GM19025 (cell line): ENCODE results near the gene CPED1.
"Not testable (repeated sequence)": the region's sequence is repeated elsewhere in the genome, so short reads cannot be mapped to it uniquely, and the experiment has no call there.

Experiments
- ATAC-seq: cut with Tn5 transposase; IDR thresholded peaks from one replicate; pipeline ENCODE4 v1.9.1; 2021; ENCODE audit warnings: mild to moderate bottlenecking, low read depth, moderate library complexity; ENCODE audit not compliant: unreplicated experiment

The CPED1 gene

DNA sequence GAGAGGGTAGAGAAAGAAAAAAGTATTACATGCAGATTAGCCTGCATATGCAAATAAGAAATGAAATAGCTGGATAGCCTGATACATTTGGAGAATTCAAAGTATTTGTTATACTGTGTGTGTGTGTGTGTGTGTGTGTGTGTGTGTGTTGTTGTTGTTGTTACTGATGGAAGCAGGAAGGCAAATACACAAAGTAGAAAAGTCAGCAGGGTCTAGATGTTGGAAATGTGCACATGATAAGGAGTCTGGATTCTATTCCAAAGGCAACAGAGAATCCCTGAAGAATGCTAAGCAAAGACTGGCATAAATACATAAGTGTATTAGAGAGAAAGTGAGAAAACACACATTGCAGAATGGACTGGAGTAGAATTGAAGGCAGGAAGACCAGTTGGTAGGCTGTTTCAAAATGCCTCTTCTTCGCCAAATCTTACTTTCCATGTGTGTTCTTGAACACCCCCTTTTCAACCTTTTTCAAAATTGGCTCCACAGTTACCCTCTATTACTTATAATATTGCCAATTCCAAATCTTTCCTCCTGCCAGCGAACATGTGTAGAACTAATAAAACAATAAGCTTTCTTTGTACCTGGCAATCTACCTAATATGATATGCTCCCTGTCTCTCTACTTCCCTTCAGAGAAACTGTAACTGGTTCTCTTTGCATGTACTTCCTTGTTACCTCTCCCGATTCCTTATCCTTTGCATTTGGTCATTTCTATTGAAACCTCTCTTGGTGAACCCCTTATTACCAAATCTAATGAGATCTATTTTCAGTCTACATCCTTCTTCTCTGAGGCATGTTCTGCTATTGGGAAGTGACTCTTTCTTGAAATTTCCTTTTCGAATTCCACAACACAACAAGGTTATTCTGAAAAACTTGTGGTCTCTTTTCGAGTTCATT, 6.2 kb downstream of the CPED1 start:
- no peak for ATAC-seq

DNA sequence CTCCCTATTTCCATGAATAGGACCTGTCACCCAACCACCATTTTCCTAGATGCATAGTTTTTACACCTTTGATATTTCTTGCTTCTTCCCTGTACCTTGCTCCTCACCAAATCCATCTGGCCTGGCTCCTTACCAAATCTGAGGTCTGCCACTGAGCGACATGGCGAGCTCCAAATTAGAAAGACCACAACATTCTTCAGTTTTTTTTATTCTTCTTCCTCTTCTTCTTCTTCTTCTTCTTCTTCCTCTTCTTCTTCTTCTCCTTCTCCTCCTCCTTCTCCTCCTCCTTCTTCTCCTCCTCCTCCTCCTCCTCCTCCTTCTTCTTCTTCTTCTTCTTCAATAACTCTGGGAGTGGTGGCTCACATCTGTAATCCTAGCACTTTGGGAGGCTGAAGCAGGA, 7.1 kb downstream of the CPED1 start:
- ATAC-seq, result no peak

DNA sequence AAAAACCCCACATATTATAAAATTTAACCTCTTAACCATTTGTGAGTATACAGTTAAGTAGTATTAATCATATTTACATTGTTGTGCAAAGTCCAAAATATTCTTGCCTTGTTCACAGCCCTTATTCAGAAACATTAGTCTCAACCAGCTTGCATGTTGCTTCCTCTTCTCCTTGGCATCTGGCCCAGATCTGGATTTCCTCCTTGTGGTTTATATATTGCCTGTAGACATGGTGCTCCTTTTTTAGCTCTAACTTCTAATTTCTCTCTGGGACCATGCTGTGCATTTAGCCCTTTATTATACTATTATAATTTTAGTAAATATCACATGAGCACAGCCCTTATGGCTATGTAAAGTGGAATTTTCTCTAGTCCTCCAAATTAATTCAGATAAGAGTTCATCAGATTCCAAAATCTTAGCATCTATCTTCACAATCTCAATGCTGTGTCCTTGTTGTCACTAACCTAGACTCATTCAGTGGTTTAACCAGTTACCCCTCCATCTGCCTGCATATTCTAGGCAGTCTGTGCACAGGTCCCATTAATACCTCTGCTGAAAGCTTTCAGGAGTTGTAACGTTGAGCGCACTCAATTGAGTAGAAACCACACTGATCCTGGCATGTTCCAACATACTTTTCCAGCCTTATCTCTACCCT, 7.9 kb downstream of the CPED1 start:
- ATAC-seq, result no peak

DNA sequence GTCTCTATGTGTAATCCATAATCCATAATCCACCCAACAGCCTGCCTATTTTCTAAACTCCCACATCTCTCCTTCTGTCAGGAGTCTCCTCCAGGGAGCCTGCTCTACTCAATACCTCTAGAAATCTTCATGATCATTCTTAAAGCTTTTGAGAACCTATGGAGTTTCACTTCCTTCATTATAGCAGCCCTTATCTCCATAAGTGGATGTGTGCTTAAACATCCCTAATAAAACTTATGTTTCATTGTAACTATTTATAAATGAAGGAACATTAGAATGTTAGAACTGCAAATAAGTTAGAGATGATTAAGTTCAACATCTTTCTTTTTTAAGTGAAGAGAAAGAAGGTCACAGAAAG, 8.5 kb downstream of the CPED1 start:
- no peak for ATAC-seq

DNA sequence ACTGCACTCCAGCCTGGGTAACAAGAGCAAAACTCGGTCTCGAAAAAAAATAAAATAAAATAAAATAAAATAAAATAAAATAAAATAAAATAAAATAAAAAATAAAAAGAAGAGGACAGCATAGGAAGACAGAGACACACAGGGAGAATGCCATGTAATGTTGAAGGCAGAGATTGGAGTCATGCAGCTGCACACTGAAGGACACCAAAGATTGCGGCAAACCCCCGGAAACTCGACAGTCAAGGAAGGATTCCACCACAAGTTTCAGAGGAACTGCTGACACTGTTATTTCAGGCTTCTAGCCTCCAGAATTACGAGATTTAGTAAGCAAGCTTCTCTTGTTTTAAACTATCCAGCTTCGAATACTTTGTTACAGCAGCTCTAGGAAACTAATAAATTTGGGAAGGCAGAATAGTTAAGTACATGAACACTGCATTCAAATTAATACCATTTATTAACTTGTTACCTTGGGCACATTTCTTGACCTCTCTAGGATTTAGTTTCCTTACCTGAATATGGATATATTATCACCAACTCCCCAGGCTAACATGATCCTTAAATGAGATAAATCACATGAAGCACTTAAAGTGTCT, 9.5 kb downstream of the CPED1 start:
- ATAC-seq, result no peak

- ATAC-seq, result no peak
Measured at GRCh38 chr7:120998520-120998919, 10.0 kb downstream of the CPED1 start.

DNA sequence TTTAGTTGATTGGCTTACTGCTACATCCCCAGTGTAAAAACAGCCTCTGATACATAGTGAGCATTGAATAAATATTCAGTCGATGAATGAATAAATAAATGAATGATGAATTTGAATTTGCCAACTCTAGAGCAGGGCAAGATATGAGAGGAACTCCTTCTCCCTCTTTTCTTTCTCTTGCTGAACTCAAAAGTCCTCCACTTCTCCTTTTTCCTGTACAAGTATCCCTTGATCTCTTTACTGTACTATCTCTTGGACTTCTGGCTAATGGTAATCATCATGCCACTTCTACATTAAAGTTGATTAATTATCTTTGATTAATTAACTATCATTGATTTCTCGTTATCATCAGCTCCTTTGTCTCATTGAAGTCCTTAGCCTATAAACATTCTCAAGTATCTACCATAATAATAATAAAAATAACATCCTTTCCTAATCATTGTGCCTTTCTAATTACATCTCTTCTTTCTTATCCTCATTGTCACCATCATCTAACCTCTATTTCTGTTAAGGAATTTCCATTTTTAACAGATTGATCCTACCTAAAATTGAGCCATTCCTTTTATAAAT, 10.6 kb downstream of the CPED1 start:
- ATAC-seq, result no peak

- no peak for ATAC-seq
Measured at GRCh38 chr7:121000081-121000983, 11.8 kb downstream of the CPED1 start.

DNA sequence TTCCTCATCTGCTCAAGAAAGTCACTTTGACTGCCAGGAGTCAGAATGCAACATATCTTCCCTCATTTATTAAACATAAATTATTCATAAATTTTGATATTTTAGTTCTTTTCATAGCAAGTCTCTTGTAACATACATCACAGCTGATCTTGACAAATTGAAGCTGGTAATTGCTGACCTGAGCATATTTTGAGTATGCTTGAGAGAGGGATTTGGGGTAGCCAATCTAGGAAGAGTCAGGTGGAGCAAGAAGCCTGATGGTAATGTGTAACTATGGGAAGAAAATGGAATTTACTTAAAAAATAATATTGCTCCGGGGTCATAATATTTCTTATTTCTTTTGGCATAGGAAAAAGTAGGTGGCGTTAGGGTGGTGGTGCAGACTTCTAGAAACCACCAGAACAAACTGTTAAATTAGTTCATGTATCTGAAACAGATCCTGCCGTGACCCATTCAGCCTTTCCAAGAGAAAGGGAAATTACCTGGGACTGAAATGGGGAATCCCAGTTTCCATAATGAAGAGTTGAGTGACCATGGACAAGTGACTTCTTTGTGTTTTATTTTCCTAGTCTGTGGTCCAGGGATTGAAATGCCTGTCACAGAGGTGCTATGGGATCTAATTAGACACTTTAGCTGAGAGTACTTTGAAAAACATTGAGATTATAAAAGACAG, 12.9 kb downstream of the CPED1 start:
- ATAC-seq, result no peak

DNA sequence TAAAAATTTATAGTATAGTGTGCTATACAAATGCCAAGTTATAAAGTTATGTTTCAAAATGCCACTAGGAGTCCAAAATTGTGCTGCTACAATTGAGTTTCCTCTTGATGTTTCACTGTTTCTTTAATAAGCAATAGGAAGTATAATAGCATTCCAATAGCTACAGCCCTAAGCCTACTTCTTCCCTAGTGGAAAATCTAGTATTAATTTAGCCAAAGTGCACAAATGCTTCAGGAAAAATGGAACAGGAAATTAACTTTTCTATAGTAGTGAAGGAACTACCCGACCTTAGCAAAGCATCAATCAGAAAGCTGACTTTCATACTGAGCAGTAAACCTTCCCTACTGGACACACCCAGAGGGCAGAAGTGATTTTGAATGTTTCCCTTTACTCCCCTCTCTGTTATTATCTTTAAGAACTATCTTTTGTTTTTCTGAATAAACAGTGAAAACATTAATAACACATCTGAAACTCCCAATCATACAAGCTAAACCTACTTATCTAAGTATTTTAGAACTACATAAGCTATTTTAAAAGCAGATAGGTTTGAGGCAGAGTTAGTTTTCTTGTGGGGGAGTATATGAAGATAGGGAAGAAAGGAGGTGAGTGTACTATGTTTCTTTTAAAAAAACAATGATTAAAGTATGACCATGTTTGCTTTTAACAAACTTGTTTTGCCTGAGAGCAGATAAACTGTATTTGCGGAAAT, 13.7 kb downstream of the CPED1 start:
- no peak for ATAC-seq

DNA sequence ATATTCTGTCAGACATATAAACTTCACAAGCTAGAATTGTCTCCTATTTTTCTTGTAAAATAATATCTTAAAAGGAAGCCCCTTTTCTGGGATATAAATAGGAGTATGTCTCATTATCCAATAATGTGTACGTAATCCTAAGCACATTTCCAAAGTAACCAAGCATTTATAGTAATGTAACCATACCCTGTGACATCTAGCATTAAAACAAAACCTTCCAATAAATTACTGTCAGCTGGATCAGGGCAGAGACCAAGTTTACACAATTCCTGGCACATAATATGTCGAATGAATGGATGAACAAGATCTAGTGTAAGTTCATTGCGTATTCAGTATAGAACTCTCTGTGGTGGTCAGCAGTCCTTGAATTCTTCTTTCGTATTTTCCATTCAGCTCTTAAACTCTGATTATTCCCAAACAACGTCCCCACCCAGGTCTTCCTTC, 14.3 kb downstream of the CPED1 start:
- ATAC-seq, result no peak

DNA sequence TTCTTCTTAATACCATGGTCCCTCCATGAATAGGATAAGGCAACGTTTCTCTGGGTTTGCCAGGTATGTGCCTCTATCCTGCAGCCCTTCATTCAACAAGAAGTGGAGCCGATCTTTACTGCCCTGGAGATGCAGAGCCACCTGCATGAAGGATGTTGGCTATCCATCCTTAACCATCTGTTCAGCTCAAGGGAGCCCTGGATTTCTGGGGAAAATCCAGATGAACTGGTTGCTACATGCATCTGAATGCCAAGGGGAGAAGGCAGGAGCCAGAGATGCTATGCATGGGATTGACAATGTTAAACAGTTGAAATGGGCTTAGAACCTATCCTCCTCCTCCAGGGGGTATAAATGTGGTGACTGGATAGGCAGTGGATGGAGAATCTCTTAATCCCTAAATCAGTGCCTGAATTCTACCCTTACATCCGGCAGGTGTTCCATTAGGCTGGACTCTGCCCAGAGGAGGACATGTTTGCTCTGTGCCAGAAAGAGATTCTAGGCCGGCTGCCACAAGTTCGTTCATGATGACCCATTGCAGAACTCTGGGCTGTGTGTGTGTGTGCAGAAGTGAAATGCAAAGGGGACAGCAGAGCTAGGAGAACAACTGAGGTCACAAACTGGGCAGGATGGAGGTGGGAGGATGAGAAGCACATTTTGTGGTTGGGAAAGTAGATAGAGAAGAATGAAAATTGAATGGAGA, 15.6 kb downstream of the CPED1 start:
- ATAC-seq, result no peak

DNA sequence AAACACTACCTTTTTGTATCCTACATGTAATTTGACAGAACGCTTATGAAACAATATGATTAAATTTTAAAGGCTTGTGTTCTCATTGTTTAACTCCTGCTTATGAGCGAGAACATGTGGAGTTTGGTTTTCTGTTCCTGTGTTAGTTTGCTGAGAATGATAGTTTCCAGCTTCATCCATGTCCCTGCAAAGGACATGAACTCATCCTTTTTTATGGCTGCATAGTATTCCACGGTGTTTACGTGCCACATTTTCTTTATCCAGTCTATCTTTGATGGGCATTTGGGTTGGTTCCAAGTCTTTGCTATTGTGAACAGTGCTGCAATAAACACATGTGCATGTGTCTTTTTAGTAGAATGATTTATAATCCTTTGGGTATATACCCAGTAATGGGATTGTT, 16.5 kb downstream of the CPED1 start:
- not testable (repeated sequence) for ATAC-seq

DNA sequence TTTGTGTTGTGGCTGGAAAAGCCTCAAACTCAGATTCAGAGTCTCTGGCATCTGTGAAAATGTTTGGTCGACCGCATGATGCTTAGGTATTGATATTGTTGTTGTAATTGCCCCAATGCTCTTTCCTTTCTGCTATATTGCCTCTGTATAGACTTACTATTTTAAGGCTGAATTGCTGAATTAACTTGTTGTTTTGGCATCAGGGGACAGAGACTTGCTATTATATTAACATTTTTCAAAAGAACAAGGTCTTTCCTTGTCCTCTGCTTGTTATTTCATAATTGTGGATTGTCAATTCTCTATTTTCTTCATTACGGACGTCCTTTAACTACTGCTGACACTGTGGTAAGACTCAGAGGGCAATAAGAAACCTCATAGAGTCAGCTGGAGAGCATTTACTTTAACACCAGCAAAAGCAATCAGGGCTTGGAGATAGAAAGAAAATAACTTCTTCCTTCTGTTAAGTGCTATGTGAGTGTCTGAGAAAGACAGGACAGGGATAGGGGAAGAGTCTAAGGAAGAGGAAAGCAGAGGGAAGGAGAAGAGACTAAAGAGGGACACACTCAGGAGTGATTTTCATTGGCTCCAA, 17.6 kb downstream of the CPED1 start:
- no peak for ATAC-seq

GRCh38 chr7:121006711-121007315, 18.3 kb downstream of the CPED1 start:
- no peak for ATAC-seq

DNA sequence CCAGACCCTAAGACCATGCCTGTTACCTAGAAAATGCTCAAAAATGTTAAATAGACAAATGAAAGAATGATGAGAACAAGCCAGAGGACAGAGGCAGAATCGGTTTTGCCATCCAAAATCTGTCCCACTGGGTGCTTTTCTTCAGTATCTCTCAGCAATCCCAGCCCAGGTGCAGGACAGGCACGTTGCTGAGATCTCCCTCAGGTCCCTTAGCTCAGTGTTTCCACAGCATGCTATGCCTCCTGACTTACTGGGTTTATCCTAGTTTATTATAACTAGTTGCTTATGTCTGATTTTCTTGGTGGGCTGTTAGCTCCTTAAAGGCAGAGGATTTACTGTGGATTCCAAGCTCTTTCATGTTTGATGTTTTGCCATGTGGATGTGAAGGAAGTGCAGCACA, 20.3 kb downstream of the CPED1 start:
- ATAC-seq, result no peak

GRCh38 chr7:121011401-121011800, 22.9 kb downstream of the CPED1 start:
- ATAC-seq, result no peak
